WTC11 (cell line): ENCODE results near the gene CBFA2T2. TPM values are rescaled to one million over a fixed set of nuclear protein-coding genes. Genes with fewer than 3 reads are reported as not detected.

Experiments
- ATAC-seq: fragments of 200-7000 bp; cut with Tn5 transposase; 2 replicates; pipeline ENCODE4 v1.10.0; 2021; ENCODE audit warnings: mild to moderate bottlenecking, moderate library complexity
- CTCF ChIA-PET: fragments of 300-600 bp; sonication (Branson Sonifier 250); formaldehyde crosslinking; loops from one replicate; lab custom pipeline; 2021; ENCODE audit warnings: antibody characterized with exemption; lab: Charles Lee
- POLR2A ChIA-PET: fragments of 350-600 bp; sonication (Branson Sonifier 250); formaldehyde crosslinking; loops from one replicate; lab custom pipeline; 2021; ENCODE audit warnings: antibody characterized with exemption; lab: Charles Lee
- DNase-seq: peaks from one replicate; pipeline ENCODE4 v3.0.0; 2021; ENCODE audit warnings: low spot score
- H3K27ac Mint-ChIP-seq: 2 replicates; pipeline ENCODE4 v1.8.0; 2021; ENCODE audit warnings: mixed read lengths
- H3K27me3 Mint-ChIP-seq: 2 replicates; pipeline ENCODE4 v1.8.0; 2021; ENCODE audit warnings: low read depth, mild to moderate bottlenecking, moderate library complexity, mixed read lengths
- H3K36me3 Mint-ChIP-seq: 2 replicates; pipeline ENCODE4 v1.8.0; 2021; ENCODE audit warnings: mixed read lengths
- H3K4me1 Mint-ChIP-seq: 2 replicates; pipeline ENCODE4 v1.8.0; 2022; ENCODE audit warnings: mixed read lengths
- H3K4me3 Mint-ChIP-seq: 2 replicates; pipeline ENCODE4 v1.8.0; 2021; ENCODE audit warnings: mild to moderate bottlenecking, moderate library complexity, mixed read lengths
- H3K9me3 Mint-ChIP-seq: 2 replicates; pipeline ENCODE4 v1.8.0; 2021; ENCODE audit warnings: mixed read lengths
- ATF6 ChIP-seq: sonication (generic); formaldehyde crosslinking; IDR thresholded peaks from 2 replicates; pipeline ENCODE4 v1.8.1; 2023; ENCODE audit warnings: mild to moderate bottlenecking, missing genetic modification reagents
- E2F1 ChIP-seq: sonication (generic); formaldehyde crosslinking; IDR thresholded peaks from 2 replicates; pipeline ENCODE4 v1.8.0; 2022; ENCODE audit warnings: mild to moderate bottlenecking, missing genetic modification reagents
- ERG ChIP-seq: fragments of 250-450 bp; sonication (Bioruptor Pico); IDR thresholded peaks from 2 replicates; pipeline ENCODE4 v1.8.0; 2021; ENCODE audit warnings: mild to moderate bottlenecking
- GABPB1 ChIP-seq: sonication (generic); formaldehyde crosslinking; IDR thresholded peaks from 2 replicates; pipeline ENCODE4 v1.8.1; 2023; ENCODE audit warnings: mild to moderate bottlenecking, missing genetic modification reagents
- IRF2 ChIP-seq: sonication (generic); formaldehyde crosslinking; IDR thresholded peaks from 2 replicates; pipeline ENCODE4 v1.8.0; 2022; ENCODE audit warnings: low read depth, missing genetic modification reagents, borderline replicate concordance
- NFE2L1 ChIP-seq: sonication (generic); formaldehyde crosslinking; IDR thresholded peaks from 2 replicates; pipeline ENCODE4 v1.8.1; 2023; ENCODE audit warnings: missing genetic modification reagents
- PRRX2 ChIP-seq: fragments of 250-450 bp; sonication (Bioruptor Pico); IDR thresholded peaks from 2 replicates; pipeline ENCODE4 v1.8.0; 2021; ENCODE audit warnings: mild to moderate bottlenecking
- USF1 ChIP-seq: sonication (generic); formaldehyde crosslinking; IDR thresholded peaks from 2 replicates; pipeline ENCODE4 v1.8.0; 2022; ENCODE audit warnings: mild to moderate bottlenecking, missing genetic modification reagents
- ZNF138 ChIP-seq: sonication (generic); formaldehyde crosslinking; conservative IDR thresholded peaks from 2 replicates; pipeline ENCODE4 v1.8.1; 2022; ENCODE audit warnings: mild to moderate bottlenecking, moderate library complexity, missing genetic modification reagents
- ZNF281 ChIP-seq: sonication (generic); formaldehyde crosslinking; IDR thresholded peaks from 2 replicates; pipeline ENCODE4 v1.8.0; 2023; ENCODE audit warnings: mild to moderate bottlenecking, missing genetic modification reagents
- ZNF532 ChIP-seq: fragments of 250-450 bp; sonication (Bioruptor Pico); IDR thresholded peaks from 2 replicates; pipeline ENCODE4 v1.9.0; 2021; ENCODE audit warnings: mild to moderate bottlenecking, borderline replicate concordance
- ZNF671 ChIP-seq: fragments of 250-450 bp; sonication (Bioruptor Pico); IDR thresholded peaks from 2 replicates; pipeline ENCODE4 v1.8.0; 2021; ENCODE audit warnings: mild to moderate bottlenecking
- total RNA-seq: library from RNA; stranded (reverse); gene quantifications from 3 replicates; pipeline ENCODE4 v1.2.3, GENCODE V29; 2021

CBFA2T2 gene
- total RNA-seq, 1 experiment from 2014 or later = 22.1 TPM

- H3K36me3 Mint-ChIP-seq = peaks cover 7% of the 10 kb centered on the region
- H3K27ac Mint-ChIP-seq = no peak overlapping the region
- DNase-seq (no peak), ATAC-seq (no peak)
- CTCF ChIA-PET = interaction anchor here (0.6 to 6.9 kb wide), 4 partner anchors 16 to 193 kb away, joined by 3 to 134 read pairs (median 6); partner anchors contain the start of genes ACTL10 and C20orf144
- H3K4me1 Mint-ChIP-seq = peaks cover 33% of the 10 kb centered on the region
- H3K27me3 Mint-ChIP-seq = no peaks in the 10 kb centered on the region
- H3K9me3 Mint-ChIP-seq = no peaks in the 10 kb centered on the region
- POLR2A ChIA-PET = no interaction called here
- TF ChIP-seq USF1 (no peak), ZNF532 (CRISPR knock-in tag) (no peak), ZNF671 (no peak), PRRX2 (CRISPR knock-in tag) (no peak), E2F1 (CRISPR knock-in tag) (no peak), ERG (no peak), NFE2L1 (CRISPR knock-in tag) (no peak), ATF6 (CRISPR knock-in tag) (no peak), GABPB1 (CRISPR knock-in tag) (no peak), ZNF138 (CRISPR knock-in tag) (no peak), IRF2 (CRISPR knock-in tag) (no peak), ZNF281 (no peak)
- H3K4me3 Mint-ChIP-seq = no peak overlapping the region
These were observed 160.3 kb downstream of the CBFA2T2 start for GRCh38 chr20:33650111-33650752.
